HepG2 (cell line): ENCODE data around the gene PLEKHA5. TPM values are rescaled to one million over a fixed set of nuclear protein-coding genes. Genes with fewer than 3 reads are reported as not detected.

ENCODE experiments used
- BCL6 ChIP-seq: IDR thresholded peaks from 2 replicates; pipeline ENCODE4 v1.6.1; 2016; ENCODE audit warnings: missing genetic modification reagents, missing compliant biosample characterization
- CEBPB ChIP-seq: IDR thresholded peaks from 2 replicates; pipeline ENCODE4 v1.6.1; 2011; ENCODE audit warnings: low read depth, low read length, improper control_type of control experiment, borderline replicate concordance
- ETV6 ChIP-seq: sonication (generic); formaldehyde crosslinking; conservative IDR thresholded peaks from 2 replicates; pipeline ENCODE4 v1.4.0; 2020; ENCODE audit warnings: missing genetic modification reagents
- PPARG ChIP-seq: conservative IDR thresholded peaks from 2 replicates; pipeline ENCODE4 v1.6.1; 2016; ENCODE audit warnings: missing biosample characterization, missing genetic modification reagents
- RXRA ChIP-seq: sonication (generic); formaldehyde crosslinking; IDR thresholded peaks from 2 replicates; pipeline ENCODE4 v1.5.1; 2020; ENCODE audit warnings: missing genetic modification reagents
- XBP1 ChIP-seq: sonication (generic); formaldehyde crosslinking; IDR thresholded peaks from 2 replicates; pipeline ENCODE4 v1.5.0; 2020; ENCODE audit warnings: missing genetic modification reagents
- ZNF225 ChIP-seq: sonication (generic); formaldehyde crosslinking; IDR thresholded peaks from 2 replicates; pipeline ENCODE4 v1.4.0; 2020; ENCODE audit warnings: mild to moderate bottlenecking, missing genetic modification reagents
- ZNF879 ChIP-seq: sonication (generic); formaldehyde crosslinking; IDR thresholded peaks from 2 replicates; pipeline ENCODE4 v1.8.1; 2023; ENCODE audit warnings: missing genetic modification reagents
- polyA plus RNA-seq, 8 experiments: library from polyadenylated mRNA; depleted of rRNA in 3 of 8; stranded (reverse) in 7 of 8; unstranded in 1 of 8; fragments of >200 nt; fragmentation: Illumina TruSeq in 4 of 8; extraction: Trizol in 4 of 8; gene quantifications; 2 replicates each; pipeline versions ENCODE4 v1.2.1 to v1.2.3, GENCODE V29; 2011 to 2016; ENCODE audit warnings: low read depth in 4 of 8, missing spikeins in 1 of 8, mixed read lengths in 1 of 8; ENCODE audit not compliant: insufficient read depth in 1 of 8
- total RNA-seq, 5 experiments: library from RNA; depleted of rRNA; stranded (reverse); fragments of >200 nt; fragmentation: Illumina TruSeq; extraction: Trizol; gene quantifications; 2 replicates each; pipeline ENCODE4 v1.2.3, GENCODE V29; 2016; ENCODE audit warnings: low read depth in 1 of 5
- TF ChIP-seq, protein P1 (sequence below): sonication (generic); IDR thresholded peaks from 2 replicates; pipeline ENCODE4 v1.6.1; 2016; ENCODE audit warnings: low read depth, borderline replicate concordance
- TF ChIP-seq, protein P2 (sequence below): IDR thresholded peaks from 2 replicates; pipeline ENCODE4 v1.6.1; 2018; ENCODE audit warnings: missing genetic modification reagents
- TF ChIP-seq, protein P3 (sequence below): sonication (generic); formaldehyde crosslinking; IDR thresholded peaks from 2 replicates; pipeline ENCODE4 v1.5.0; 2020; ENCODE audit warnings: missing genetic modification reagents

The PLEKHA5 gene
- total and polyA plus RNA-seq, 2 of the 13 experiments (the other 11 are each of a cell fraction or from before 2014, with no cell fraction given), result 4.2 to 15.4 TPM

DNA sequence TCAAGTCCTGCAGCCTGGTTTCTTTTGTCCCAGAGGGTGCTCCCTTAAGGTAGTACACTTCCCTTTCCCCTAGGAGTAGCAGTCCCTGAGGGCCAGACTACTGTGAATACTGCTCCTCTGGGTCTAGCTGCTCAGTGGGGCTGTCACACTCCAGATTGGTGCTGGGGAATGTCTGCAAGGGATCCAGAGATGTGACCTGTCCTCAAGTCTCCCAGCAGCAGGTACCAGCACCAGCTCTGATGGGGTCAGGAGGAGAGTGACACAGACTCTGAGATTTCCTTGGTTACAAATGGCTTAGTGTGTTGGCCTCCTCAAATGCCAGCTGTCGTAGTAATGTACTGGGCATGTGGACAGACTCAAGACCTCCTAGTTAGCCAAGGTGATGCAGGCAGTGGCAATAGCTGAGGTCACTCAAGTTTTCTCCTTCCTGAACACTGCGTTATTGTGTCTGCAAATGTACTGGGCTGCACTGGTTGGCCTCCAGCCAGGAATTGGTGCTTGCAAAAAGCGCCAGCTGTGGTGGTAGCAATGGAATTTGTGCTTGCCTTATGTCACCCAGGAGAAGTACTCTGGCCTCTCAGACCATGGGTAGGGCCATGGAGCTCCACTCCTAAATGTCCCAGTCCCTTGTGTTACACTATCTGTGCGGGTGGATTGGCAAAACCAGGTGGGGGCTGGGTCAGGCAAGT is 273.4 kb downstream of the PLEKHA5 start (continued):
- TF ChIP-seq, protein P1, sequence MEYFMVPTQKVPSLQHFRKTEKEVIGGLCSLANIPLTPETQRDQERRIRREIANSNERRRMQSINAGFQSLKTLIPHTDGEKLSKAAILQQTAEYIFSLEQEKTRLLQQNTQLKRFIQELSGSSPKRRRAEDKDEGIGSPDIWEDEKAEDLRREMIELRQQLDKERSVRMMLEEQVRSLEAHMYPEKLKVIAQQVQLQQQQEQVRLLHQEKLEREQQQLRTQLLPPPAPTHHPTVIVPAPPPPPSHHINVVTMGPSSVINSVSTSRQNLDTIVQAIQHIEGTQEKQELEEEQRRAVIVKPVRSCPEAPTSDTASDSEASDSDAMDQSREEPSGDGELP, result peak; percentile 81; the same call in 1 of the 2 replicates
- TF ChIP-seq ETV6 (no peak), ZNF225 (CRISPR knock-in tag) (no peak), PPARG (CRISPR knock-in tag) (no peak), BCL6 (peak; percentile 40; the same call in 1 of the 2 replicates), XBP1 (CRISPR knock-in tag) (no peak), CEBPB (peak; percentile 28; the same call in 1 of the 2 replicates), ZNF879 (CRISPR knock-in tag) (no peak), RXRA (CRISPR knock-in tag) (peak; percentile 75)
- TF ChIP-seq, protein P2, sequence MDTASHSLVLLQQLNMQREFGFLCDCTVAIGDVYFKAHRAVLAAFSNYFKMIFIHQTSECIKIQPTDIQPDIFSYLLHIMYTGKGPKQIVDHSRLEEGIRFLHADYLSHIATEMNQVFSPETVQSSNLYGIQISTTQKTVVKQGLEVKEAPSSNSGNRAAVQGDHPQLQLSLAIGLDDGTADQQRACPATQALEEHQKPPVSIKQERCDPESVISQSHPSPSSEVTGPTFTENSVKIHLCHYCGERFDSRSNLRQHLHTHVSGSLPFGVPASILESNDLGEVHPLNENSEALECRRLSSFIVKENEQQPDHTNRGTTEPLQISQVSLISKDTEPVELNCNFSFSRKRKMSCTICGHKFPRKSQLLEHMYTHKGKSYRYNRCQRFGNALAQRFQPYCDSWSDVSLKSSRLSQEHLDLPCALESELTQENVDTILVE (CRISPR knock-in tag), result no peak
- TF ChIP-seq, protein P3, sequence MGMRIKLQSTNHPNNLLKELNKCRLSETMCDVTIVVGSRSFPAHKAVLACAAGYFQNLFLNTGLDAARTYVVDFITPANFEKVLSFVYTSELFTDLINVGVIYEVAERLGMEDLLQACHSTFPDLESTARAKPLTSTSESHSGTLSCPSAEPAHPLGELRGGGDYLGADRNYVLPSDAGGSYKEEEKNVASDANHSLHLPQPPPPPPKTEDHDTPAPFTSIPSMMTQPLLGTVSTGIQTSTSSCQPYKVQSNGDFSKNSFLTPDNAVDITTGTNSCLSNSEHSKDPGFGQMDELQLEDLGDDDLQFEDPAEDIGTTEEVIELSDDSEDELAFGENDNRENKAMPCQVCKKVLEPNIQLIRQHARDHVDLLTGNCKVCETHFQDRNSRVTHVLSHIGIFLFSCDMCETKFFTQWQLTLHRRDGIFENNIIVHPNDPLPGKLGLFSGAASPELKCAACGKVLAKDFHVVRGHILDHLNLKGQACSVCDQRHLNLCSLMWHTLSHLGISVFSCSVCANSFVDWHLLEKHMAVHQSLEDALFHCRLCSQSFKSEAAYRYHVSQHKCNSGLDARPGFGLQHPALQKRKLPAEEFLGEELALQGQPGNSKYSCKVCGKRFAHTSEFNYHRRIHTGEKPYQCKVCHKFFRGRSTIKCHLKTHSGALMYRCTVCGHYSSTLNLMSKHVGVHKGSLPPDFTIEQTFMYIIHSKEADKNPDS (CRISPR knock-in tag), result no peak
